Smooth muscle cell of the pulmonary artery (primary cell): Measurements from ENCODE around the gene JMJD4. TPM values are rescaled to one million over a fixed set of nuclear protein-coding genes. Genes with fewer than 3 reads are reported as not detected.

ENCODE experiments used
- total RNA-seq: library from RNA; depleted of rRNA; stranded (reverse); fragments of >200 nt; gene quantifications from 2 replicates; pipeline ENCODE4 v1.2.3, GENCODE V29; 2014

JMJD4 gene
- 30.5 and 36.7 TPM in 2 replicates for total RNA-seq

DNA sequence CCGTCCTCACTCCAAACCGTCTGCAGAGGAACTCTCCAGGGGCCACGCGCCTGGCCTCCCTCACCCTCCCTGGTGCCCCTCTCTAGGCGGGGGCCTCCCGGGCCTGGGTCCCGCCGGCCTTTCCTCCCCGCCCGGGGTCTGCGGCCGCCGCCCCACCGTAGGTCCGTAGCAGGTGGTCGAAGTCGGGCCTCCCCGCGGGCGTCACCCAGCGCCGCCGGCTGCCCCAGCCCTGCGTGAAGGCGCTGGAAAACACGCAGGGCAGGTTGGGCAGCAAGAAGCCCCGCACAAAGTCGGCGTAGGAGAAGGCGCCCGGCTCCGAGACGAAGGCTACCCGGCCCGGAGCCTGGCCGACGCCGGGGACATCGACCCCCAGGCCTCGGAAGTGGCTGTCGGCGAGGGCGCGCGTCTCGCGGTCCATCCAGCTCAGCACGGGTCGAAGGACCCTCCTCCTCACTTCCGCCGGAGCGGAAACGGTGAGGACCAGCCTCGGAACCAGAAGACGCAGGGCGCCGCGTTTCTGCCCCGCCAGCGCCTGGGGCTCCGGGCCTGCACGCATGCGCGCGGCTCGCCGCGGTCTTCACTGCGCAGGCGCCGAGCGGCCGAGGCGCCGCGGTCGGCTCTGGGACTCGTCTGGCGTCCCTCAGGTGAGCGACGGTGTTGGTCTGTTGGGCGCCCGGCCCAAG lies at the start of gene JMJD4, which contains the start of gene SNAP47:
TSS of gene JMJD4 (minus strand) at position 447 of the 683 bp plus-strand sequence. CDS start at position 418, 29 bp downstream.
TSS of gene SNAP47 (plus strand) at position 580 of the 683 bp plus-strand sequence. CDS start 12,302 bp downstream, outside the sequence.

Other genes with a start within 250 kb of the JMJD4 start
- 4.2 and 4.3 TPM in 2 replicates for gene ZNF678, start 171.7 kb downstream of the JMJD4 start, total RNA-seq
- gene SNAP47, start 133 bp upstream of the JMJD4 start, total RNA-seq = 40.0 and 44.0 TPM in 2 replicates
- gene PRSS38, start 80.4 kb upstream of the JMJD4 start, total RNA-seq = not detected in 2 replicates
- gene WNT9A, start 212.6 kb upstream of the JMJD4 start, total RNA-seq = 0.59 and 1.3 TPM in 2 replicates